Activated T-helper 2 cell treated with anti-CD3 and anti-CD28 coated beads, Interferon-gamma antibody, Interleukin-2, Interleukin-4, amounts not matched to agents 10 μg/mL and 5 μg/mL and 100 μg/mL, durations not matched to agents 14 hours and 24 hours and 36 hours (primary cell): Measurements from ENCODE around the gene AUTS2. TPM values are rescaled to one million over a fixed set of nuclear protein-coding genes. Genes with fewer than 3 reads are reported as not detected.

Experiments used
- DNase-seq: peaks from one replicate; pipeline ENCODE4 v3.0.0; 2021; ENCODE audit warnings: low spot score
- H3K27ac Mint-ChIP-seq: one replicate; pipeline ENCODE4 v1.8.0; 2021; ENCODE audit warnings: mixed read lengths
- H3K27me3 Mint-ChIP-seq: one replicate; pipeline ENCODE4 v1.8.0; 2021; ENCODE audit warnings: low read depth, mixed read lengths
- H3K36me3 Mint-ChIP-seq: one replicate; pipeline ENCODE4 v1.8.0; 2021; ENCODE audit warnings: low read depth, mixed read lengths
- H3K4me1 Mint-ChIP-seq: one replicate; pipeline ENCODE4 v1.8.0; 2021; ENCODE audit warnings: low read depth, mixed read lengths
- H3K4me3 Mint-ChIP-seq: one replicate; pipeline ENCODE4 v1.8.0; 2021; ENCODE audit warnings: low read depth, mild to moderate bottlenecking, moderate library complexity, mixed read lengths
- H3K9me3 Mint-ChIP-seq: one replicate; pipeline ENCODE4 v1.8.0; 2021; ENCODE audit warnings: mixed read lengths
- intact Hi-C: fragments of 100-400 bp; cut with micrococcal nuclease; formaldehyde crosslinking; loops from one replicate; pipeline ENCODE4 v1.15.1; 2023
- total RNA-seq: library from RNA; stranded (reverse); gene quantifications from 2 replicates; pipeline ENCODE4 v1.2.3, GENCODE V29; 2022

The AUTS2 gene
- total RNA-seq, 1 donor from 2014 or later: 1.1 TPM

DNA sequence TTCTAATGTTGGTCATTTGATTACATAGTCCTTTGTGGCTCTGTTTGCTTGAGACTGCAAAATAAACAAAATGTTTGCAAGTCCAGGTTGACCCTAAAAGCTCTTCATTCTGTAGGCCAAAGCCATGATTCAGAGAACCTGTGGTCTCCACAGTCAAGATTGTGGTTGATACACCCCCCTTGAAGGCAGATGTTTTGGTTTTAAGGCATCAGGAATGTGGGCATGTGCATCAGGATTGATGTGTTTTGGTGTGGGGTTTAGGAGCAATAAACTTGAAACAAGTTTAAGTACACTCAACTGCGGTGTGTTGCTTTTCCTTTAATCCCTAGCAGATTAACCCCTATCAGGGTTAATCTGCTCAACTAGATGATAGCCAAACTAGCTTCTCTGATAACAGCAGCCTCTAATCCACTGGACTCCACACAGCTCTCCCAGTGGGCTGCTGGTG is 1154.5 kb downstream of the AUTS2 start:
- Mint-ChIP-seq H3K4me3 (no peak overlapping the region), H3K9me3 (no peaks in the 10 kb centered on the region), H3K27me3 (no peaks in the 10 kb centered on the region), H3K4me1 (no peaks in the 10 kb centered on the region), H3K27ac (no peak overlapping the region), H3K36me3 (no peaks in the 10 kb centered on the region)
- intact Hi-C loops: no loop called here
- no peak for DNase-seq

GRCh38 chr7:70756789-70757188 is 1158.5 kb downstream of the AUTS2 start:
- no peak for DNase-seq
- Mint-ChIP-seq H3K4me3 (no peak overlapping the region), H3K4me1 (no peaks in the 10 kb centered on the region), H3K27ac (no peak overlapping the region), H3K9me3 (no peaks in the 10 kb centered on the region), H3K36me3 (no peaks in the 10 kb centered on the region), H3K27me3 (no peaks in the 10 kb centered on the region)
- intact Hi-C loops: no loop called here

DNA sequence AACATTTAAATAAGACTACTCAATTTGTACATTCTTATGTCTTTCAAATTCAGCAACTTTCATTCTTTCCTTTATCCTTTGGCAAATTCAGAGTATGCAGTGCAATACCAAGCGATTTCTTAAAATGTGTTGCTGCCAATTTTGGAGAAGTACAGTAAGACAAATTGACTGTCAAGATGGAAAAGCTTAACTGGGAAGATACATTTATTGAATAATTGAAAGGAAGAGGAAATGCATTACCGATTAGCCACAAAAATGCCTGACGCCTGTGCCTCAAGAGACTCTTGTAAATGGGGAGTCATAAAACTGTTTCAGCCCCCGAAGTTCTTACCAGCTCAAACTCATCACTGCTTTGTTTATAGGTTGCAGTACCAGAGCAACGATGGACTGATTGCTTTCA is 1160.4 kb downstream of the AUTS2 start:
- Mint-ChIP-seq H3K27ac (no peak overlapping the region), H3K27me3 (no peaks in the 10 kb centered on the region), H3K4me1 (no peaks in the 10 kb centered on the region), H3K36me3 (no peaks in the 10 kb centered on the region), H3K4me3 (no peak overlapping the region), H3K9me3 (no peaks in the 10 kb centered on the region)
- intact Hi-C loops: no loop called here
- DNase-seq: no peak

GRCh38 chr7:70759674-70760073 is 1161.4 kb downstream of the AUTS2 start:
- intact Hi-C loops: no loop called here
- no peaks in the 10 kb centered on the region for H3K9me3 Mint-ChIP-seq

DNA sequence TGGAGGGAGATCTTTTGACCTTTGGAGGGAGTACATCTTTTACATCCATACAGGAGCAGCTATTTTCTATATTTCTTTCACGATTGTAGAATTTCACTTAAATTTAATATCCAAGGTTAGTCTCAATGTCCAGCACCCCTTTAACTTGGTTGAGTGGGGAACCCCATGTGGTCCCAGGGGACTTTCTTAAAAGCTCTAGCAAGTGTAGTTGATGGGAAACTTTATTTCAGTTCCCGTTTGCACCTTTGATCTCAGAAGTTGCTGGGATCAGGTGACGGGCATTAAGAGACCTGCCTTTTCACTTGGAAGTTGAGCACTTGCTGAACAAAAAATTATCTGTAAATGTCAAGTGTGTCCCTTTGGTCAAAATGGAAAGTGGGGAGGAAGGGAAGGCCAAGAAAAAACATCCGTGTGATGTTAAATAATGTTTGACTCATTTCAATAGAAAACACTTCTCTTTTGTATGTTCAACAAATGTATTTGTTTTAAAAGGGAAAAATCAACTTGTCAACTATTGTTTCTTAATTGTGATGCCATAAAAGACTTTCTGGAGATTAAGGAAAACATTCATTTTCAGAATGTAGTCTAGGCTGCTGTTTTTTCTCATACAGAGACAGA is 1163.5 kb downstream of the AUTS2 start:
- no peak overlapping the region for H3K4me3 Mint-ChIP-seq
- intact Hi-C loops: no loop called here
- H3K27ac Mint-ChIP-seq: no peak overlapping the region
- H3K36me3 Mint-ChIP-seq: no peaks in the 10 kb centered on the region
- no peaks in the 10 kb centered on the region for H3K9me3 Mint-ChIP-seq
- no peaks in the 10 kb centered on the region for H3K4me1 Mint-ChIP-seq
- no peak for DNase-seq
- no peaks in the 10 kb centered on the region for H3K27me3 Mint-ChIP-seq

More at GRCh38 chr7:70759674-70760073, 1161.4 kb downstream of the AUTS2 start:
- Mint-ChIP-seq H3K27ac (no peak overlapping the region), H3K4me3 (no peak overlapping the region), H3K4me1 (no peaks in the 10 kb centered on the region), H3K27me3 (no peaks in the 10 kb centered on the region), H3K36me3 (no peaks in the 10 kb centered on the region)
- DNase-seq: no peak

DNA sequence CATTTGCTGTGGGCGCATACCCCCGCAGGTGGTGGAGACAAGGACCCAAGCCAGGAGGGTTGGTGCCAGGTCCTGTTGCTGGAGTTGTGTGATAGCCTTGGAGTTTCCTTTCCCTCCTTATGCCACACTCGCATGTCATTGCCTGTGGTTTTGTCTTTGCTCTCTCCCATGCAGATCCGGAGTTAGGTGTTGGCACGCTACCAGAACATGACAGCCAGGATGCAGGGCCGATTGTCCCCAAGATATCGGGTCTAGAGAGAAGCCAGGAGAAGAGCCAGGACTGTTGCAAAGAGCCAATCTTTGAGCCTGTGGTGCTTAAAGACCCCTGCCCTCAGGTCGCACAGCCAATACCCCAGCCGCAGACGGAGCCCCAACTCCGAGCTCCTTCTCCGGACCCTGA is 1164.4 kb downstream of the AUTS2 start:
- no peak for DNase-seq
- Mint-ChIP-seq H3K36me3 (no peaks in the 10 kb centered on the region), H3K4me1 (no peaks in the 10 kb centered on the region), H3K9me3 (no peaks in the 10 kb centered on the region), H3K27ac (no peak overlapping the region), H3K27me3 (no peaks in the 10 kb centered on the region), H3K4me3 (no peak overlapping the region)
- intact Hi-C loops: no loop called here

GRCh38 chr7:70763961-70764691 is 1165.9 kb downstream of the AUTS2 start:
- Mint-ChIP-seq H3K27ac (no peak overlapping the region), H3K4me1 (no peaks in the 10 kb centered on the region), H3K36me3 (no peaks in the 10 kb centered on the region), H3K9me3 (no peaks in the 10 kb centered on the region), H3K4me3 (no peak overlapping the region), H3K27me3 (no peaks in the 10 kb centered on the region)
- intact Hi-C loops: no loop called here
- no peak for DNase-seq

DNA sequence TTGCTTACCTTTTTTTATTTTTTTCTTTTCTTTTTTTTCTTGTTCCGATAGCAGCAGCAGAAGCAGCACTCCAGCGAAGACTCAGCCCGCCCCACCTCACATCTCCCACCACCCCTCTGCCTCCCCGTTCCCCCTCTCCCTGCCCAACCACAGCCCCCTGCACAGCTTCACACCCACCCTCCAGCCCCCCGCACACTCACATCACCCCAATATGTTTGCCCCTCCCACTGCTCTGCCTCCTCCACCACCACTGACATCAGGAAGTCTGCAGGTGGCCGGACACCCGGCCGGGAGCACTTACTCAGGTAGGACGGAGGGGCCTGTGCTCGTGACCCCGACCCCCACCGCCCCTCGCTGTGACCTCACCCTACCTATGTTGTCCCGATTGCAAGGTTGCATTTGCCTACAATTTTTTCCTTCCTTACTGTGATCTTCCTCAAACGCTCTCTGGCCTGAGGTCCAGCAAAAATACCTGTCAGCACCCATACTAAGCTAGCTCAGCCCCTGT is 1166.5 kb downstream of the AUTS2 start:
- Mint-ChIP-seq H3K36me3 (no peaks in the 10 kb centered on the region), H3K9me3 (no peaks in the 10 kb centered on the region), H3K4me3 (no peak overlapping the region), H3K27ac (no peak overlapping the region), H3K4me1 (no peaks in the 10 kb centered on the region), H3K27me3 (no peaks in the 10 kb centered on the region)
- intact Hi-C loops: no loop called here
- no peak for DNase-seq

DNA sequence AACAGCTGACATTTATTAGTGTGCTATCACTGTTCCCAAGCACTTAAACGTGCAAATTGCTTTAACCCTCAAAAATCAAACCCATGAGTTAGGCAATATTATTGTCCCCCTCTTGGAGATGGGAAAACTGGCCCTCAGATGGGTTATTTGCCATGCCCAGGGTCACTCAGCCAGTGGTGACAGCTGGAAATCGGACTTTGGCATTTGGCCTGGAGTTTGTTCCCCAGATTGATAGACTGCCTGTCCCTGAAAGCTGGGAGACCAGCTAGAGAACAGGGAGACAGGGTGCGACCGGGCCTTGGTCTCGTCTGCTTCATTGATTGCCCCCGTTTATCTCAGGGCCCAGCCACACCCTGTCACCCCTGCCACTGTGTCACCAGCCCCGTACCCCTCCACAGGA is 1167.4 kb downstream of the AUTS2 start:
- intact Hi-C loops: no loop called here
- Mint-ChIP-seq H3K27ac (no peak overlapping the region), H3K4me3 (no peak overlapping the region), H3K4me1 (no peaks in the 10 kb centered on the region), H3K9me3 (no peaks in the 10 kb centered on the region), H3K27me3 (no peaks in the 10 kb centered on the region), H3K36me3 (no peaks in the 10 kb centered on the region)
- no peak for DNase-seq

- no peaks in the 10 kb centered on the region for H3K9me3 Mint-ChIP-seq
- no peaks in the 10 kb centered on the region for H3K27me3 Mint-ChIP-seq
- H3K27ac Mint-ChIP-seq: no peak overlapping the region
- no peak overlapping the region for H3K4me3 Mint-ChIP-seq
- intact Hi-C loops: no loop called here
- H3K36me3 Mint-ChIP-seq: no peaks in the 10 kb centered on the region
- H3K4me1 Mint-ChIP-seq: no peaks in the 10 kb centered on the region
- DNase-seq: no peak
Observed at GRCh38 chr7:70766109-70766508, 1167.8 kb downstream of the AUTS2 start.

DNA sequence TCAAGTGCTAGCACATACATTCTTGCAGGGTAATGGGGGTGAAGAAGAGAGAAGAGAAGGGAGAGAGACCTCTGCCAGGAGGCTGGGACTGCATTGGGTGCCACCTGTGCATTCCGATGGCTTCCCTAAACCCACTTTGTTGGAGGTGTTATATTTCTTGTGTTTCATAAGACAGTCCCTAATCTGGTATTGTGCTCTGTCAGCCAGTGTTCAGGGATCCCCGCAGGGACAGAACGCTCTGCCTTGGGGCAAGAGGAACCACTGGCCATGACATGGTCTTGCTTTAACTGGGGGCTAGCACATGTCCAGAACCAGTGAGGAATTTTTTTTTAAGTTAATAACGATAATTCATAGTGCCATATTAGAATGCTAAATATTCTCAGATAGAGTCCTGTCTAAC is 1168.4 kb downstream of the AUTS2 start:
- no peaks in the 10 kb centered on the region for H3K4me1 Mint-ChIP-seq
- intact Hi-C loops: no loop called here
- H3K36me3 Mint-ChIP-seq: no peaks in the 10 kb centered on the region
- H3K27me3 Mint-ChIP-seq: no peaks in the 10 kb centered on the region
- no peaks in the 10 kb centered on the region for H3K9me3 Mint-ChIP-seq
- no peak overlapping the region for H3K4me3 Mint-ChIP-seq
- no peak overlapping the region for H3K27ac Mint-ChIP-seq
- DNase-seq: no peak

DNA sequence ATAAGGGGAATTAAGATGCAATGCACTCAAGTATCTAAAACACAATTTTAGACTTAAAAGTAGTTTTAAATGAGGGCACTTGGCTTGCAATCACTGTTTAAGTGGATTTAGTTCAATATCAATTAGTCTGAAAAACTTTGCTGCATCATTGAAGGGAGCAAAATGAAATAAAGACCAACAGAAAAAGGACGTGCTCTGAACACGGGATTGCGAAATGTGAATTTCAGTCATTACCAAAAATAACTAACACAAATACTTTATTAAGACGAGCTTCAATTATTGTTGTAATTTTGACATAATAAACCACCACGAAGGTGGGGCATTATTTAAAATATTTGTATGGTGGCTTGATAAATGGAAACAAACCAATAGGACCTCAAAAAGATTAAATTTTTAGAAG is 1171.9 kb downstream of the AUTS2 start:
- Mint-ChIP-seq H3K27me3 (no peaks in the 10 kb centered on the region), H3K36me3 (no peaks in the 10 kb centered on the region), H3K9me3 (no peaks in the 10 kb centered on the region), H3K4me3 (no peak overlapping the region), H3K4me1 (no peaks in the 10 kb centered on the region), H3K27ac (no peak overlapping the region)
- no peak for DNase-seq
- intact Hi-C loops: no loop called here

DNA sequence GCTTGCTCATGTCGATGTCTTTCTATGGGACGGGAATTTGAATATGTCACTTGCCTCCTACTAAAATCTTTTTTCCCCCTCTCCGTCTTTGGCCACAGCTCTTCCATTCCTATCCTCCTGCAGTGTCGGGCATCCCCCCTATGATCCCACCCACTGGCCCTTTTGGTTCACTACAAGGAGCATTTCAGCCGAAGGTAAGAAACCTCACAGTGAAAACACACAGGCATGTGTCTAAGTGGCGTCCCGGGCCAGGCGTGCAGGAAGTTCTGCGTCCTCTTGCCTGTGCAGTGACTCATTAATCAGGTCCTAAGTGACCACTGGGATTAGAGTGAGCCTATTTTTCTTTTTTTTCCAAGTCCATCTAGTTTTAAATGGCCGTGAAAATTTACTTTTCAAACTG is 1173.2 kb downstream of the AUTS2 start:
- Mint-ChIP-seq H3K4me3 (no peak overlapping the region), H3K4me1 (peaks cover 8% of the 10 kb centered on the region), H3K36me3 (no peaks in the 10 kb centered on the region), H3K27ac (no peak overlapping the region), H3K27me3 (no peaks in the 10 kb centered on the region), H3K9me3 (no peaks in the 10 kb centered on the region)
- DNase-seq: no peak
- intact Hi-C loops: no loop called here
